Measurements from ENCODE around the gene GDPGP1. TPM values are rescaled to one million over a fixed set of nuclear protein-coding genes. Genes with fewer than 3 reads are reported as not detected.

Gene GDPGP1
- total RNA-seq, 2 donors from 2014 or later, result 4.8 to 5.4 TPM

GRCh38 chr15:90213122-90213817, 20.7 kb upstream of the GDPGP1 start:
- Histone ChIP-seq H3K9ac (ENCODE audit: extremely low read depth, low read length, poor library complexity, severe bottlenecking) (no peak overlapping the region), H3K27me3 (ENCODE audit: control insufficient read depth, insufficient read depth, low read length, poor library complexity, severe bottlenecking) (no peaks in the 10 kb centered on the region), H3K4me1 (ENCODE audit: control insufficient read depth, insufficient read depth, low read length) (peaks cover 5% of the 10 kb centered on the region), H3K36me3 (ENCODE audit: control insufficient read depth, insufficient read depth, low read length) (no peaks in the 10 kb centered on the region), H3K9me3 (ENCODE audit: control insufficient read depth, low read length) (no peaks in the 10 kb centered on the region), H3K27ac (ENCODE audit: low read depth, low read length) (no peak overlapping the region), H3K4me3 (ENCODE audit: low read length) (no peak overlapping the region)
- H3K27ac Mint-ChIP-seq, result peak overlapping the region; percentile 26
- 87 to 91% methylated on average over 11 of the region's 12 CpGs for WGBS, 2 experiments (ENCODE audit: insufficient coverage in 1 of 2, insufficient read length in 1 of 2)
- H3K9me3 Mint-ChIP-seq, result no peaks in the 10 kb centered on the region
- TF ChIP-seq, protein P1, sequence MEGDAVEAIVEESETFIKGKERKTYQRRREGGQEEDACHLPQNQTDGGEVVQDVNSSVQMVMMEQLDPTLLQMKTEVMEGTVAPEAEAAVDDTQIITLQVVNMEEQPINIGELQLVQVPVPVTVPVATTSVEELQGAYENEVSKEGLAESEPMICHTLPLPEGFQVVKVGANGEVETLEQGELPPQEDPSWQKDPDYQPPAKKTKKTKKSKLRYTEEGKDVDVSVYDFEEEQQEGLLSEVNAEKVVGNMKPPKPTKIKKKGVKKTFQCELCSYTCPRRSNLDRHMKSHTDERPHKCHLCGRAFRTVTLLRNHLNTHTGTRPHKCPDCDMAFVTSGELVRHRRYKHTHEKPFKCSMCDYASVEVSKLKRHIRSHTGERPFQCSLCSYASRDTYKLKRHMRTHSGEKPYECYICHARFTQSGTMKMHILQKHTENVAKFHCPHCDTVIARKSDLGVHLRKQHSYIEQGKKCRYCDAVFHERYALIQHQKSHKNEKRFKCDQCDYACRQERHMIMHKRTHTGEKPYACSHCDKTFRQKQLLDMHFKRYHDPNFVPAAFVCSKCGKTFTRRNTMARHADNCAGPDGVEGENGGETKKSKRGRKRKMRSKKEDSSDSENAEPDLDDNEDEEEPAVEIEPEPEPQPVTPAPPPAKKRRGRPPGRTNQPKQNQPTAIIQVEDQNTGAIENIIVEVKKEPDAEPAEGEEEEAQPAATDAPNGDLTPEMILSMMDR (conservative IDR thresholded peaks at IDR 0.05), result no peak
- no peak overlapping the region for H3K4me3 Mint-ChIP-seq
- no peaks in the 10 kb centered on the region for H3K4me1 Mint-ChIP-seq
- DNase-seq, result no peak
- H3K36me3 Mint-ChIP-seq (ENCODE audit: low read depth), result peaks cover 5% of the 10 kb centered on the region
- no peaks in the 10 kb centered on the region for H3K27me3 Mint-ChIP-seq (ENCODE audit: insufficient read depth)

- Histone ChIP-seq H3K4me1 (ENCODE audit: control insufficient read depth, insufficient read depth, low read length) (peaks cover 5% of the 10 kb centered on the region), H3K4me3 (ENCODE audit: low read length) (no peak overlapping the region), H3K27ac (ENCODE audit: low read depth, low read length) (no peak overlapping the region), H3K27me3 (ENCODE audit: control insufficient read depth, insufficient read depth, low read length, poor library complexity, severe bottlenecking) (no peaks in the 10 kb centered on the region), H3K9me3 (ENCODE audit: control insufficient read depth, low read length) (no peaks in the 10 kb centered on the region), H3K9ac (ENCODE audit: extremely low read depth, low read length, poor library complexity, severe bottlenecking) (no peak overlapping the region), H3K36me3 (ENCODE audit: control insufficient read depth, insufficient read depth, low read length) (no peaks in the 10 kb centered on the region)
- DNase-seq, result no peak
- TF ChIP-seq, protein P1 (conservative IDR thresholded peaks at IDR 0.05), result no peak
- Mint-ChIP-seq H3K4me1 (no peaks in the 10 kb centered on the region), H3K27me3 (ENCODE audit: insufficient read depth) (no peaks in the 10 kb centered on the region), H3K4me3 (no peak overlapping the region), H3K27ac (peak overlapping the region; percentile 26), H3K9me3 (no peaks in the 10 kb centered on the region), H3K36me3 (ENCODE audit: low read depth) (peaks cover 5% of the 10 kb centered on the region)
- 93% methylated on average over 9 to 11 of the region's 11 CpGs for WGBS, 2 experiments (ENCODE audit: insufficient coverage in 1 of 2, insufficient read length in 1 of 2)
These were observed 20.2 kb upstream of the GDPGP1 start for GRCh38 chr15:90213818-90214204.

DNA sequence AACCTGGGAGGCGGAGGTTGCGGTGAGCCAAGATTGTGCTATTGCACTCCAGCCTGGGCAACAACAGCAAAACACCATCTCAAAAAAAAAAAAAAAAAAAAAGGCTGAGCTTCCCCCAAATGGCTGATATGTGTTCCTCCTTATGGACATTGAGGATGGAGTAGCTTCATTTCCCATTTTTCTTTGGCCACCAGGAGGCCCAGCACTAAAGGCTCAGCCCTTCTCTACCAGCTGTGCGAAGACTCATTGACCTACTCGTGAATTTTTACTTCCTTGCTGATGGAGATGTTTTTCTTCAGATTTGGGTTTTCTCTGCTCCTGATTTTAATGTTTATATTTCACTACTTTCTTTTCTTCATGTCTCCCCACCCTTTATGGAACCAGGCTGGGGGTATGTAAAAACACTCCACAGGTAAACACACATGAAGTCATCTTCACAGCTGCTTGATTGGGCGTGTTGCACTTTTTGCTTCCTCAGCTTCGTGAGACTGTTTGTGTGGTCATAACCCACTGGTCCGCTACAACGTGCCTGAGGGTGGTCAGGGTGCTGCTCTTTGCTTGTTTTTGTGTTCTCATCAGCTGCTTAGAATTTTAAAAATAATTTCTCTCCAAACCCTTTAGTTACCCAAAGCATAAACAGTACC, 19.3 kb upstream of the GDPGP1 start:
- peaks cover 5% of the 10 kb centered on the region for H3K4me1 ChIP-seq (ENCODE audit: control insufficient read depth, insufficient read depth, low read length)
- Mint-ChIP-seq H3K27me3 (ENCODE audit: insufficient read depth) (no peaks in the 10 kb centered on the region), H3K36me3 (ENCODE audit: low read depth) (peaks cover 5% of the 10 kb centered on the region), H3K4me1 (no peaks in the 10 kb centered on the region), H3K4me3 (no peak overlapping the region), H3K9me3 (no peaks in the 10 kb centered on the region), H3K27ac (no peak overlapping the region)
- H3K4me3 ChIP-seq (ENCODE audit: low read length), result no peak overlapping the region
- no peak overlapping the region for H3K27ac ChIP-seq (ENCODE audit: low read depth, low read length)
- H3K9me3 ChIP-seq (ENCODE audit: control insufficient read depth, low read length), result no peaks in the 10 kb centered on the region
- no peaks in the 10 kb centered on the region for H3K27me3 ChIP-seq (ENCODE audit: control insufficient read depth, insufficient read depth, low read length, poor library complexity, severe bottlenecking)
- WGBS, 2 experiments (ENCODE audit: insufficient coverage in 1 of 2, insufficient read length in 1 of 2), result 95 to 100% methylated on average over 3 to 8 of the region's 8 CpGs
- TF ChIP-seq, protein P1 (conservative IDR thresholded peaks at IDR 0.05), result peak; percentile 67
- no peak overlapping the region for H3K9ac ChIP-seq (ENCODE audit: extremely low read depth, low read length, poor library complexity, severe bottlenecking)
- H3K36me3 ChIP-seq (ENCODE audit: control insufficient read depth, insufficient read depth, low read length), result no peaks in the 10 kb centered on the region
- DNase-seq, result peak; percentile 60

Data from endodermal cell (in vitro differentiated cells).